Measurements from ENCODE around the gene KCNN3.

DNA sequence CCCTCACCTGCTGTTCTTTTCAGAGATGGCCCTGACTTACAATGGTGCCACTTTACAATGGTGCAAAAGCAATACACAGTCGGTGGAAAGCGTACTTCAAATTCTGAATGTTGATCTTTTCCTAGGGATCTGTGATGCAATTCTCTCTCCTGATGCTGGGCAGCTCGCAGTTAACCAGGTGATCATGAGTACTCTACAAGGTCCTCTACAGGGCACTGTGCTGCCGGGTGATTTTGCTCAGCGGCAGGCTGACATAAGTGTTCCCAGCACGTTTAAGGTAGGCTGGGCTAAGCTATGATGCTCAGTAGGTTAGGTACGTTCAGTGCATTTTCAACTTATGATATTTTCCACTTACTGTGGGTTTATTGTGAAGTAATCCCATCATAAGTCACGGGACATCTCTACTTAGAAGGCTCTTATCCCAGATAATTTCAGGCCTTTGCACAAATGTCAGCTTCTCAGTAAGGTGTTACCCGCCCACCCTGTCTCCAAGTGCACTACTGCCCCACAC is 126.5 kb downstream of the KCNN3 start:
- TF ChIP-seq, protein P1, sequence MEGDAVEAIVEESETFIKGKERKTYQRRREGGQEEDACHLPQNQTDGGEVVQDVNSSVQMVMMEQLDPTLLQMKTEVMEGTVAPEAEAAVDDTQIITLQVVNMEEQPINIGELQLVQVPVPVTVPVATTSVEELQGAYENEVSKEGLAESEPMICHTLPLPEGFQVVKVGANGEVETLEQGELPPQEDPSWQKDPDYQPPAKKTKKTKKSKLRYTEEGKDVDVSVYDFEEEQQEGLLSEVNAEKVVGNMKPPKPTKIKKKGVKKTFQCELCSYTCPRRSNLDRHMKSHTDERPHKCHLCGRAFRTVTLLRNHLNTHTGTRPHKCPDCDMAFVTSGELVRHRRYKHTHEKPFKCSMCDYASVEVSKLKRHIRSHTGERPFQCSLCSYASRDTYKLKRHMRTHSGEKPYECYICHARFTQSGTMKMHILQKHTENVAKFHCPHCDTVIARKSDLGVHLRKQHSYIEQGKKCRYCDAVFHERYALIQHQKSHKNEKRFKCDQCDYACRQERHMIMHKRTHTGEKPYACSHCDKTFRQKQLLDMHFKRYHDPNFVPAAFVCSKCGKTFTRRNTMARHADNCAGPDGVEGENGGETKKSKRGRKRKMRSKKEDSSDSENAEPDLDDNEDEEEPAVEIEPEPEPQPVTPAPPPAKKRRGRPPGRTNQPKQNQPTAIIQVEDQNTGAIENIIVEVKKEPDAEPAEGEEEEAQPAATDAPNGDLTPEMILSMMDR (IDR thresholded peaks at IDR 0.05 in 4 of 5, conservative IDR thresholded peaks at IDR 0.05 in 1 of 5) = no peak
- TF ChIP-seq POLR2A (IDR thresholded peaks at IDR 0.05) = no peak
